ENCODE measurements around the gene COTL1.
"Not testable (repeated sequence)": the region's sequence is repeated elsewhere in the genome, so short reads cannot be mapped to it uniquely, and the experiment has no call there.

COTL1 gene

DNA sequence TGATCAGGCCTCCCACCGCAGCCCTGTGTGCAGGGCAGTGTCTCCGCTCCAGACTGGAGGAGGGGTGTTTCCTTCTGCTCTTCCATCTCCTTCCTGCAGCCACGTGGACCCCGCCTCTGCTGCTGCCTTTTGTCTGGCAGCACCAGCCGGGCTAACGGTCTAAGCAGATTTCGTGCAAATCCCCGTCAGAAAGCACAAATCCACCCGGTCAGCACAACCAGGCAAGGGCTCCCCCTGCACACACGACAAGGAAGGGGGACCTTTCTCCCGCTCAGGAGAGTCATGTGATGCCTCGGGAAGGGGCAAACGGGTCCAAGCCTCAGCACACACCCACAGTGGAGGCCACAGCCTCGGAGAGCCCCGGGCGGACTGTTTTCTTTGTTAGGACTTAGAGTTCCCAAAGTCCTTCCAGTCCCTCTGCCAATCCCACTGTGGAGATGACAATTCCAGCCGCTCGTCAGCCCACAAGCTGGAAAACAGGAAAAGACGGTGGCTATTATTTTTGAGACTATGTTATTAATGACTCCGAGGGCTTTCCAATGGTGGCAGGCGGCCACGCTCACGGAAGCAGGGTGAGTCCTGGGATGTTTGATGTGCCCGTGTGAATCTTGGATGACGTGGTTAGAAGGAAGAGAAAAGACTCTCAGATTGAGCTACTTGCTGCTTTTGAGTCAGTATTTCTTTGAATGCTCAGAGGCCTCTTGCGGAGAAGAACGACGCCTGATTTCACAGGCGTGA lies 90.9 kb downstream of the COTL1 start:
- CTCF ChIA-PET, result interaction anchor here (1.0 to 1.2 kb wide), 2 partner anchors 12 to 35 kb away, joined by 3 read pairs; no protein-coding TSS in a partner anchor
- WGBS (ENCODE audit: insufficient coverage), result 53% methylated on average over 29 of the region's 29 CpGs
- POLR2A ChIA-PET, result interaction anchor here (0.6 kb wide), 1 partner anchor 18 kb away, joined by 4 read pairs; no protein-coding TSS in a partner anchor
- Histone ChIP-seq H3K4me3 (ENCODE audit: control insufficient read depth in 1 of 7, extremely low read depth in 1 of 7, insufficient read depth in 4 of 7, low read depth in 2 of 7, low read length in 6 of 7) (no peak overlapping the region), H3K27me3 (replicated peaks in 2 of 5; ENCODE audit: control insufficient read depth in 4 of 5, insufficient read depth in 5 of 5, low read length in 4 of 5) (no peaks in the 10 kb centered on the region), H3K9me3 (ENCODE audit: control extremely low read depth in 1 of 5, control insufficient read depth in 4 of 5, insufficient read depth in 2 of 5, low read depth in 1 of 5, low read length in 4 of 5) (peaks cover 0 to 8% (median 0%) of the 10 kb centered on the region in 5 experiments), H3K4me1 (ENCODE audit: control extremely low read depth in 1 of 4, control insufficient read depth in 4 of 4, insufficient read depth in 4 of 4, low read length in 3 of 4) (peaks cover 2 to 28% (median 9%) of the 10 kb centered on the region in 4 experiments), H3K27ac (ENCODE audit: insufficient read depth in 1 of 2, low read depth in 1 of 2, low read length in 2 of 2, poor library complexity in 1 of 2, severe bottlenecking in 2 of 2) (no peak overlapping the region), H3K36me3 (ENCODE audit: control insufficient read depth in 4 of 4, insufficient read depth in 4 of 4, low read length in 3 of 4) (no peaks in the 10 kb centered on the region)
- no peak for DNase-seq

DNA sequence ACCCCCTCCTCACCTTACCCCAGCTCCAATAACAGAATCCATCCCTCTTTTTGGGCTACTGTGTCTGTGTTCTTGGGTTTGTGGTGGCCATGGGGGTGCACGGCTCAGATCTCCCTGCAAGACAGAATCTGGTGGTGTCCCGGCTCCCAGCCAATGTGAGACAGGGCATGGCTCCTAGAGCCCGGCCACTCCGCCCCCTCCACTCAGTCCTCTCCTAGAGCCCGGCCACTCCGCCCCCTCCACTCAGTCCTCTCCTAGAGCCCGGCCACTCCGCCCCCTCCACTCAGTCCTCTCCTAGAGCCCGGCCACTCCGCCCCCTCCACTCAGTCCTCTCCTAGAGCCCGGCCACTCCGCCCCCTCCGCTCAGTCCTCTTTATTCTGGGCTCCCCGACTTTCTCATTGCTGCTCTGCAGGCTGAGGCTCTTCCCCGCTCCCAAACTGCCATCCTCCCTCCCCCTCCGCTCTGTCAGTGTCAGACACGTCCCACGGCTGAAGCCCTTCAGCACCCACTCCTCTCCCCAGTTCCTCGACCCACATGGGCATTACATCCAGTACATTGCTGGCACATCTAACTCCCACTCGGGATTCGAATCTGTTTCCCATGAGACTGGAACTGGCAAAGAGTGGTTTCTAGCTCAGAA lies 92.8 kb downstream of the COTL1 start:
- CTCF ChIA-PET, result interaction anchor here (1.0 to 1.8 kb wide), 3 partner anchors 12 to 17 kb away, joined by 3 to 4 read pairs (median 4); no protein-coding TSS in a partner anchor
- DNase-seq; H3K36me3 ChIP-seq (ENCODE audit: control insufficient read depth in 4 of 4, insufficient read depth in 4 of 4, low read length in 3 of 4); H3K4me3 ChIP-seq (ENCODE audit: control insufficient read depth in 1 of 7, extremely low read depth in 1 of 7, insufficient read depth in 4 of 7, low read depth in 2 of 7, low read length in 6 of 7); H3K27me3 ChIP-seq (replicated peaks in 2 of 5; ENCODE audit: control insufficient read depth in 4 of 5, insufficient read depth in 5 of 5, low read length in 4 of 5); H3K9me3 ChIP-seq (ENCODE audit: control extremely low read depth in 1 of 5, control insufficient read depth in 4 of 5, insufficient read depth in 2 of 5, low read depth in 1 of 5, low read length in 4 of 5); H3K27ac ChIP-seq (ENCODE audit: insufficient read depth in 1 of 2, low read depth in 1 of 2, low read length in 2 of 2, poor library complexity in 1 of 2, severe bottlenecking in 2 of 2); POLR2A ChIA-PET: not testable (repeated sequence)
- WGBS (ENCODE audit: insufficient coverage), result 98% methylated on average over 5 of the region's 21 CpGs
- peaks cover 2 to 23% (median 6%) of the 10 kb centered on the region in 4 experiments for H3K4me1 ChIP-seq (ENCODE audit: control extremely low read depth in 1 of 4, control insufficient read depth in 4 of 4, insufficient read depth in 4 of 4, low read length in 3 of 4)

DNA sequence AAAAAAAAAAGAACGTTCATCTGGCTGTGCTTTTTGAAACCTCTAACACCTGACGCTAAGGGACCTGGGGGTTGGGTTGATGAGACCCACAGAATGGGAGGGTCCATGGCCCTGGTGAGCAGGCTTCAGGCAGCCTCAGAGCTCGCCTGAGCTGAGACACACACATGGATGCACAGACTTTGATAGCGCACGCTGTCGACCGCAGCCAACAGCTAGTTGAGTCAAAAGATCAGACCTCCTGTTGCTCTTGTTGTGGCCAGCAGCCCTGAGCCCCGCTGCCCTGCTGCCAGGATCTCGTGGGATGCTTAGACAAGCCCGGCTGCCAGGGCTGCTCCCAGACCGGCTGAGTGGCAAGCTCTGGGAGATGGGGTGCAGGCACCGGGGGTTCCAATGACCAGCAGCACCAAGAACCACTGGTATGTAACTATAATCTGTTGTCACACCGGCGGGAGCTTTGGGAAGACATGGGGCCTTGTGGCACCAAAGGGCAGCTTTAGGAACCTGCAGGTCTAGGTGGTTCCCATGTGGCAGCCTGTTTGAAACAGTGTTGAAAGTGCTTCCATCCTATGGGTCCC lies 93.4 kb downstream of the COTL1 start:
- CTCF ChIA-PET, result interaction anchor here (1.0 to 1.8 kb wide), 3 partner anchors 11 to 16 kb away, joined by 3 to 4 read pairs (median 4); no protein-coding TSS in a partner anchor
- POLR2A ChIA-PET, result no interaction called here
- 93% methylated on average over 13 of the region's 14 CpGs for WGBS (ENCODE audit: insufficient coverage)

DNA sequence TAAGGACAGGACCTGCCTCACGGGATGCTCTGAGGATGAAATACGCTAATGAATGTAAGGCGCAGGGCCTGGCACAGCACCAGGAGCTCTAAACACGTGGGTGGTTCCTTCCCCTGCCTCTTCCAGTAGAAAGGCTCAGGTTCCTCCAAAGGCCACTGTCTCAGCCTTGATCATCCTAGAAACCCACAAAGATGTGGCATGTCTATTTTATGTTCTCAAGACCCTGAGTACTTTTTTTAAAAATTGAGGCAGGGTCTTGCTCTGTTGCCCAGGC lies 96.4 kb downstream of the COTL1 start:
- ChIA-PET POLR2A (no interaction called here), CTCF (interaction anchor here (1.1 to 2.3 kb wide), 3 partner anchors 11 to 218 kb away, joined by 3 to 9 read pairs (median 4); no protein-coding TSS in a partner anchor)

More for the DNA sequence above, 93.4 kb downstream of the COTL1 start:
- DNase-seq, result no peak
- Histone ChIP-seq H3K9me3 (ENCODE audit: control extremely low read depth in 1 of 5, control insufficient read depth in 4 of 5, insufficient read depth in 2 of 5, low read depth in 1 of 5, low read length in 4 of 5) (peaks cover 0 to under 1% (median 0%) of the 10 kb centered on the region in 5 experiments), H3K4me3 (ENCODE audit: control insufficient read depth in 1 of 7, extremely low read depth in 1 of 7, insufficient read depth in 4 of 7, low read depth in 2 of 7, low read length in 6 of 7) (no peak overlapping the region), H3K27ac (ENCODE audit: insufficient read depth in 1 of 2, low read depth in 1 of 2, low read length in 2 of 2, poor library complexity in 1 of 2, severe bottlenecking in 2 of 2) (no peak overlapping the region), H3K36me3 (ENCODE audit: control insufficient read depth in 4 of 4, insufficient read depth in 4 of 4, low read length in 3 of 4) (no peaks in the 10 kb centered on the region), H3K27me3 (replicated peaks in 2 of 5; ENCODE audit: control insufficient read depth in 4 of 5, insufficient read depth in 5 of 5, low read length in 4 of 5) (no peaks in the 10 kb centered on the region), H3K4me1 (ENCODE audit: control extremely low read depth in 1 of 4, control insufficient read depth in 4 of 4, insufficient read depth in 4 of 4, low read length in 3 of 4) (peaks cover 2 to 23% (median 6%) of the 10 kb centered on the region in 4 experiments)

DNA sequence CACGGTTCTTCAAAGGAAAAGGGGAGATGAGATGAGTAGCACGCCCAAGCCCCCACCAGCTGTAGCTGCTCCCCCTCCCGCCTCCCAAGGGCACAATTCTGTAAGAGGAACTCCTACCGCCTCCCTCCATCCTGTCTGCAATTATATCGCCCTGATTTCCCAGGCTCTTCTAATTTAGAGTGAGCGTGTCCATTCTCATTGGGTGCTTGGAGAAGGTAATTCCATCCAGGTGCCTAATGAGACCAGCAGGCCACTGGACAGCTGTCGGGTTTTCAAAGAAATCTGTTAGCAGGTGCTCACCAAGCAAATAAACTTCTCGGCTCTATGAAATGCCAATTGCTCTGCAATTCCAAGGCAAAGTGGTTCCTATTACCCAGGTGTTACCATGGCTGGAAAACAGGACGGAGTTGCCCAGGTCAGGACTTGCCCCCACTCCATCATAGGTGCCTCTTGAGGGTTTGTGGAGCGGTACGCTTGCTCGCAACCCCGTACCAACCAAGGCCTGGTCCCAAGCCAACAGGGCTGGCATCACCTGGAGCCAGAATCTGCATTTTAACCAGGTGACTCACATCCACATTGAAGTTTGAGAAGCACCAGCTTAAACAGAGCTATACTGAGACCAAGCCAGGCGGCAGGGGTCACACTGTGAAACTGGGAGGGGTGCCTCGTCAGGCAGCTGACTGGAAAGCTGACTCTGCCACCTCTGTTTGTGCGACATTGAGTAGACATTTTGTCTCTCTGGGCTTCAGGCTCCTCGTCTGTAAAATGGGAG lies 97.0 kb downstream of the COTL1 start:
- no peak for DNase-seq
- H3K4me3 ChIP-seq (ENCODE audit: control insufficient read depth in 1 of 7, extremely low read depth in 1 of 7, insufficient read depth in 4 of 7, low read depth in 2 of 7, low read length in 6 of 7), result no peak overlapping the region
- H3K36me3 ChIP-seq (ENCODE audit: control insufficient read depth in 4 of 4, insufficient read depth in 4 of 4, low read length in 3 of 4), result no peaks in the 10 kb centered on the region
- H3K9me3 ChIP-seq (ENCODE audit: control extremely low read depth in 1 of 5, control insufficient read depth in 4 of 5, insufficient read depth in 2 of 5, low read depth in 1 of 5, low read length in 4 of 5), result no peaks in the 10 kb centered on the region
- 86% methylated on average over 11 of the region's 17 CpGs for WGBS (ENCODE audit: insufficient coverage)
- CTCF ChIA-PET, result interaction anchor here (1.0 to 2.3 kb wide), 9 partner anchors 8 to 219 kb away, joined by 3 to 9 read pairs (median 3); no protein-coding TSS in a partner anchor
- POLR2A ChIA-PET, result no interaction called here
- H3K27ac ChIP-seq (ENCODE audit: insufficient read depth in 1 of 2, low read depth in 1 of 2, low read length in 2 of 2, poor library complexity in 1 of 2, severe bottlenecking in 2 of 2), result no peak overlapping the region
- H3K27me3 ChIP-seq (replicated peaks in 2 of 5; ENCODE audit: control insufficient read depth in 4 of 5, insufficient read depth in 5 of 5, low read length in 4 of 5), result no peaks in the 10 kb centered on the region
- no peaks in the 10 kb centered on the region for H3K4me1 ChIP-seq (ENCODE audit: control extremely low read depth in 1 of 4, control insufficient read depth in 4 of 4, insufficient read depth in 4 of 4, low read length in 3 of 4)

More for the DNA sequence above, 96.4 kb downstream of the COTL1 start:
- 71% methylated on average over 4 of the region's 4 CpGs for WGBS (ENCODE audit: insufficient coverage)
- H3K9me3 ChIP-seq (ENCODE audit: control extremely low read depth in 1 of 5, control insufficient read depth in 4 of 5, insufficient read depth in 2 of 5, low read depth in 1 of 5, low read length in 4 of 5), result no peaks in the 10 kb centered on the region
- DNase-seq, result no peak
- peaks cover 0 to 2% (median under 1%) of the 10 kb centered on the region in 4 experiments for H3K4me1 ChIP-seq (ENCODE audit: control extremely low read depth in 1 of 4, control insufficient read depth in 4 of 4, insufficient read depth in 4 of 4, low read length in 3 of 4)
- H3K27me3 ChIP-seq (replicated peaks in 2 of 5; ENCODE audit: control insufficient read depth in 4 of 5, insufficient read depth in 5 of 5, low read length in 4 of 5), result no peaks in the 10 kb centered on the region
- H3K4me3 ChIP-seq (ENCODE audit: control insufficient read depth in 1 of 7, extremely low read depth in 1 of 7, insufficient read depth in 4 of 7, low read depth in 2 of 7, low read length in 6 of 7), result no peak overlapping the region
- H3K27ac ChIP-seq (ENCODE audit: insufficient read depth in 1 of 2, low read depth in 1 of 2, low read length in 2 of 2, poor library complexity in 1 of 2, severe bottlenecking in 2 of 2), result no peak overlapping the region
- no peaks in the 10 kb centered on the region for H3K36me3 ChIP-seq (ENCODE audit: control insufficient read depth in 4 of 4, insufficient read depth in 4 of 4, low read length in 3 of 4)

DNA sequence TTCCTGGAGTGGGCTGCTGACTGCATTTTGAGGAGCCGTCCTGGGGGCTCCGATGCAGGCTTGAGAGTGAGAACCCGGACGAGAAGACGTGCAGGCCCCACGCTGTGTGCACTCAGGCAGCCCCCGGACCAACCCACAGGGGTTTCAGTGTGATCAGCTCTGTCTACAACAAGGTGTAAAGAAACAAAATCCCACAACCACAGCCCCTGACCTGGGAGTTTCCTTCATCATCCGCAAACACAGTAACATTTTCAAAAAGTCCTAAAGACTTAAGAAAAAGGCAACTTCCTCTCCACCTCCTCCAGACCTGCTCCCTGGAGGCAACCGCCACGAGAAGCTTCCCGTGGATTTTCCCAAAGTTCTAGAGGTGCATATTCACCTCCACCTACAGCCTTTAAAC lies 98.0 kb downstream of the COTL1 start:
- ChIA-PET CTCF (interaction anchor here (1.1 to 2.3 kb wide), 5 partner anchors 9 to 209 kb away, joined by 3 to 9 read pairs (median 3); no protein-coding TSS in a partner anchor), POLR2A (no interaction called here)
- Histone ChIP-seq H3K36me3 (ENCODE audit: control insufficient read depth in 4 of 4, insufficient read depth in 4 of 4, low read length in 3 of 4) (no peaks in the 10 kb centered on the region), H3K27ac (ENCODE audit: insufficient read depth in 1 of 2, low read depth in 1 of 2, low read length in 2 of 2, poor library complexity in 1 of 2, severe bottlenecking in 2 of 2) (no peak overlapping the region), H3K4me1 (ENCODE audit: control extremely low read depth in 1 of 4, control insufficient read depth in 4 of 4, insufficient read depth in 4 of 4, low read length in 3 of 4) (peaks cover 0 to 7% (median 2%) of the 10 kb centered on the region in 4 experiments), H3K27me3 (replicated peaks in 2 of 5; ENCODE audit: control insufficient read depth in 4 of 5, insufficient read depth in 5 of 5, low read length in 4 of 5) (no peaks in the 10 kb centered on the region), H3K4me3 (ENCODE audit: control insufficient read depth in 1 of 7, extremely low read depth in 1 of 7, insufficient read depth in 4 of 7, low read depth in 2 of 7, low read length in 6 of 7) (no peak overlapping the region), H3K9me3 (ENCODE audit: control extremely low read depth in 1 of 5, control insufficient read depth in 4 of 5, insufficient read depth in 2 of 5, low read depth in 1 of 5, low read length in 4 of 5) (no peaks in the 10 kb centered on the region)
- WGBS (ENCODE audit: insufficient coverage), result 86% methylated on average over 11 of the region's 11 CpGs
- DNase-seq, result no peak

Data from common myeloid progenitor, CD34-positive (primary cell).